Type B pancreatic cell (in vitro differentiated cells): ENCODE data around the gene SLC28A2. TPM values are rescaled to one million over a fixed set of nuclear protein-coding genes. Genes with fewer than 3 reads are reported as not detected.

Experiments
- DNase-seq: peaks from one replicate; pipeline ENCODE4 v3.0.0; 2021; ENCODE audit warnings: mixed read lengths; ENCODE audit not compliant: unreplicated experiment; ENCODE audit errors: extremely low spot score
- H3K27ac Mint-ChIP-seq: 2 replicates; pipeline ENCODE4 v1.8.0; 2021; ENCODE audit warnings: mild to moderate bottlenecking, mixed read lengths
- H3K27me3 Mint-ChIP-seq: 2 replicates; pipeline ENCODE4 v1.8.0; 2021; ENCODE audit warnings: mixed read lengths
- H3K36me3 Mint-ChIP-seq: 2 replicates; pipeline ENCODE4 v1.8.0; 2021; ENCODE audit warnings: mixed read lengths
- H3K4me1 Mint-ChIP-seq: one replicate; pipeline ENCODE4 v1.8.0; 2021; ENCODE audit warnings: mixed read lengths; ENCODE audit not compliant: unreplicated experiment
- H3K4me3 Mint-ChIP-seq: 2 replicates; pipeline ENCODE4 v1.8.0; 2021; ENCODE audit warnings: mild to moderate bottlenecking, mixed read lengths
- H3K9me3 Mint-ChIP-seq: 2 replicates; pipeline ENCODE4 v1.8.0; 2021; ENCODE audit warnings: mixed read lengths
- long read RNA-seq: library from polyadenylated mRNA; unstranded; transcript quantifications from one replicate; pipeline ENCODE4 v2.0.0, GENCODE V29; 2020
- total RNA-seq: library from RNA; stranded (reverse); gene quantifications from 2 replicates; pipeline ENCODE4 v1.2.1, GENCODE V29; 2021; ENCODE audit warnings: low replicate concordance
- TF ChIP-seq, protein P1 (sequence below): fragments of 200-600 bp; sonication (generic); conservative IDR thresholded peaks from 2 replicates; pipeline ENCODE4 v1.5.0; 2021; ENCODE audit warnings: antibody characterized with exemption, mild to moderate bottlenecking

Gene SLC28A2, protein sequence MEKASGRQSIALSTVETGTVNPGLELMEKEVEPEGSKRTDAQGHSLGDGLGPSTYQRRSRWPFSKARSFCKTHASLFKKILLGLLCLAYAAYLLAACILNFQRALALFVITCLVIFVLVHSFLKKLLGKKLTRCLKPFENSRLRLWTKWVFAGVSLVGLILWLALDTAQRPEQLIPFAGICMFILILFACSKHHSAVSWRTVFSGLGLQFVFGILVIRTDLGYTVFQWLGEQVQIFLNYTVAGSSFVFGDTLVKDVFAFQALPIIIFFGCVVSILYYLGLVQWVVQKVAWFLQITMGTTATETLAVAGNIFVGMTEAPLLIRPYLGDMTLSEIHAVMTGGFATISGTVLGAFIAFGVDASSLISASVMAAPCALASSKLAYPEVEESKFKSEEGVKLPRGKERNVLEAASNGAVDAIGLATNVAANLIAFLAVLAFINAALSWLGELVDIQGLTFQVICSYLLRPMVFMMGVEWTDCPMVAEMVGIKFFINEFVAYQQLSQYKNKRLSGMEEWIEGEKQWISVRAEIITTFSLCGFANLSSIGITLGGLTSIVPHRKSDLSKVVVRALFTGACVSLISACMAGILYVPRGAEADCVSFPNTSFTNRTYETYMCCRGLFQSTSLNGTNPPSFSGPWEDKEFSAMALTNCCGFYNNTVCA
- 0.14 and 2.4 TPM in 2 replicates for total RNA-seq
- long read RNA-seq, partial matches to known transcripts = 0 of 1 reads
- long read RNA-seq, other reads (novel, unspliced or antisense) = 1 of 1 reads

DNA sequence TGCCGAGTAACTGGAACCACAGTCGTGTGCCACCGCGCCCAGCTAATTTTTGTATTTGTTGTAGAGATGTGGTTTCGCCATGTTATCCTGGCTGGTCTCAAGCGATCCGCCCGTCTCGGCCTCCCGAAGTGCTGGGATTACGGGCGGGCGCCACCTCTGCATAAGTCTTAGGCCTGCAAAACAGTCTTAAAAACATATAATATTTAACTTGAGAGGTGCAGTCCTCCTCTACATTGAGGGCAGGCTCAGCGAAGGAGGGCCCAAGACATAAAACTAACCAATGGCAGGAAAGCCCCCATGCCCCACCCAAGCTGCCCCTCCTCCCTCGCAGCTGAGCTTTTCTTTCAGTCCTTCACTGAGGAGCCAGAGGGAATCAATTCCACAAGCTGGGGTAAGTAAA, at the start of gene SLC28A2:
Gene SLC28A2 (plus strand): TSS at position 347 of the 400 bp plus-strand sequence. CDS start 982 bp downstream, outside the sequence.
- TF ChIP-seq, protein P1, sequence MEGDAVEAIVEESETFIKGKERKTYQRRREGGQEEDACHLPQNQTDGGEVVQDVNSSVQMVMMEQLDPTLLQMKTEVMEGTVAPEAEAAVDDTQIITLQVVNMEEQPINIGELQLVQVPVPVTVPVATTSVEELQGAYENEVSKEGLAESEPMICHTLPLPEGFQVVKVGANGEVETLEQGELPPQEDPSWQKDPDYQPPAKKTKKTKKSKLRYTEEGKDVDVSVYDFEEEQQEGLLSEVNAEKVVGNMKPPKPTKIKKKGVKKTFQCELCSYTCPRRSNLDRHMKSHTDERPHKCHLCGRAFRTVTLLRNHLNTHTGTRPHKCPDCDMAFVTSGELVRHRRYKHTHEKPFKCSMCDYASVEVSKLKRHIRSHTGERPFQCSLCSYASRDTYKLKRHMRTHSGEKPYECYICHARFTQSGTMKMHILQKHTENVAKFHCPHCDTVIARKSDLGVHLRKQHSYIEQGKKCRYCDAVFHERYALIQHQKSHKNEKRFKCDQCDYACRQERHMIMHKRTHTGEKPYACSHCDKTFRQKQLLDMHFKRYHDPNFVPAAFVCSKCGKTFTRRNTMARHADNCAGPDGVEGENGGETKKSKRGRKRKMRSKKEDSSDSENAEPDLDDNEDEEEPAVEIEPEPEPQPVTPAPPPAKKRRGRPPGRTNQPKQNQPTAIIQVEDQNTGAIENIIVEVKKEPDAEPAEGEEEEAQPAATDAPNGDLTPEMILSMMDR = no peak
- Mint-ChIP-seq H3K4me3 (no peak within 1 kb of the TSS), H3K36me3 (no peaks in the 10 kb centered on the region), H3K9me3 (no peaks in the 10 kb centered on the region), H3K4me1 (no peaks in the 10 kb centered on the region), H3K27ac (no peak within 1 kb of the TSS), H3K27me3 (no peaks in the 10 kb centered on the region)
- DNase-seq = no peak

DNA sequence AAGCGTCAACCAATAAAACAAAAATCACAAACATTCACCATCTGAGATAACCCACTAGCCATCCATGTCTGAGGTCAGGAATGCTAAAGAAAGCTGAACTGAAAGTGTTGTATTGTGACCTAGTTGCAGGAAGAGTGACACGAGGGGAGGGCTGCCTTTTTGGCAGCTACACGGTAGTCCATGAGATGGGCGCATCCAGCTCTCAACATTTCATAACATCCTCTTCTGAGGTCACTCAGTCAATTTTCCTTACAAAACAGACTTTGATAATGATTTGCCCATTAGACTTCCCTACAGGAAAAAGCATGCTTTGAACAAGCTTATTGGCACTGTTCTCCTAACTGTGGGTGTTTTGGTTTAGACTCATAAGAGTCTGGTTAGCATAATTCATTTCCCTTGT, 48.9 kb upstream of the SLC28A2 start:
- no peaks in the 10 kb centered on the region for H3K9me3 Mint-ChIP-seq
- H3K4me1 Mint-ChIP-seq = no peaks in the 10 kb centered on the region
- H3K27me3 Mint-ChIP-seq = peaks cover 20% of the 10 kb centered on the region
- TF ChIP-seq, protein P1 = no peak
- no peaks in the 10 kb centered on the region for H3K36me3 Mint-ChIP-seq
- no peak overlapping the region for H3K4me3 Mint-ChIP-seq
- DNase-seq = no peak
- no peak overlapping the region for H3K27ac Mint-ChIP-seq

DNA sequence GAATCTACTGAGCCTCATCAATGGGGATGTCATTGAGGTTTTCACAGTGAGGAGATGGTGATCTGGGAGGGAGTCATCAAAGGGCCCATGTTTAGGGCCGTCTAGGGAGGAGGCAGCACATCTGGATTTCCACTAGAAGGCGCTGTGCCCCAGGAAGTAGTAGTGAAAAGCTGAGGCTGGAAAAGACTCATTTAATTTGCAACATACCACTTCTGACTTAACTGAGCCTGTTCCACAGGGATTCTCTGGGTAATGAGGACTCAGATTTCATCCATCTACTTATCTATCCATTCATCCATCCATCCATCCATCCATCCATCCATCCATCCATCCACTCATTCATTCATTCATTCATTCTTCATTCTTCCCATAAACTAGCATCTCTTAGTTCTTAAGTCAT, 46.8 kb upstream of the SLC28A2 start:
- Mint-ChIP-seq H3K36me3 (no peaks in the 10 kb centered on the region), H3K4me3 (no peak overlapping the region), H3K27me3 (peaks cover 10% of the 10 kb centered on the region), H3K4me1 (no peaks in the 10 kb centered on the region), H3K27ac (peak overlapping the region; percentile 2), H3K9me3 (no peaks in the 10 kb centered on the region)
- no peak for DNase-seq
- TF ChIP-seq, protein P1 = peak; percentile 87

DNA sequence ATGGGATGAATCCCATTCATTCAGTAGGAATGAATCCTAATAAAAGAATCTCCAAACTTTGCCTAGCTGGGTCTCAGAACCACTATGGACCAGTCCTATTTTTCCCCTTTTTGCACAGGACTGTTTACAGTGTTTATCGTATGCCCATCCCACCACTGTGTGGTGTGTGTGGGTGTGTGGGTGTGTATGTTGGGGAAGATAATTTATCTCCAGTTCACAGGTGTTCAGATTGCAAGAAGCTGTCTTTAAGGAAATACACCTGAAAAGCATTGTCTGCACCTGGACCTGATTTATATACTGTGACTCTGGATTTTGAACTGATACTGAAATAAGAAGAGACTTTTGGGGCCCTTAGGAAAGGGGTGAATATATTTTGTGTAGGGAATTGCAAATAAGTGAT, 39.5 kb upstream of the SLC28A2 start:
- DNase-seq = no peak
- TF ChIP-seq, protein P1 = no peak
- Mint-ChIP-seq H3K4me1 (no peaks in the 10 kb centered on the region), H3K27ac (no peak overlapping the region), H3K36me3 (no peaks in the 10 kb centered on the region), H3K27me3 (peaks cover 4% of the 10 kb centered on the region), H3K4me3 (no peak overlapping the region), H3K9me3 (no peaks in the 10 kb centered on the region)

DNA sequence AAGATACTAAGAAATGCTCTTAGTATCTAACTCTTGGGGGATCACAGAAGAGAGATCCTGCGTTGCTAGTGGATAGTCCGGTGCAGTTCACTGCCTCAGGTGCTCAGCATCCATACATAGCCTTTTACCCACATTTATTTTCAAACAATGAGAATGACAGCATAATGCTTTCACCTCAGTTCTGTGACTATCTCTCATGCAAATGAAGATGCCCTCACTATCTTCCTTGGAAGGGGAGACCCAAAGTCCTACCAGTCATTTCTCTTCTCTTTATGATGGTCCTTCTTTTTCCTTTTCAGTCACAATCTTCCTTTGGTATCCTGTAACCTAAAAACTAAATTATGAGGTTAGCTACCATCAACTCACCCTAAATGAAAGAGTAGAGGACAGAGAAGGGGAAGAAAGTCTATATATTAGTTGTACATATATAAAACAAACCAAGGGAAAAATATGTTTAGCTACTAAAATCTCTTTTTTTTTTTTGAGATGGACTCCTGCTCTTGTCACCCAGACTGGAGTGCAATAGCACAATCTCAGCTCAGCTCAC, 30.9 kb upstream of the SLC28A2 start:
- Mint-ChIP-seq H3K4me1 (no peaks in the 10 kb centered on the region), H3K4me3 (no peak overlapping the region), H3K36me3 (no peaks in the 10 kb centered on the region), H3K27ac (no peak overlapping the region), H3K27me3 (peaks cover 22% of the 10 kb centered on the region), H3K9me3 (no peaks in the 10 kb centered on the region)
- TF ChIP-seq, protein P1 = no peak
- no peak for DNase-seq
